K562 (cell line): ENCODE results near the gene PTAFR. TPM values are rescaled to one million over a fixed set of nuclear protein-coding genes. Genes with fewer than 3 reads are reported as not detected.

Source experiments
- ATAC-seq: fragments of 200-7000 bp; cut with Tn5 transposase; 3 replicates; pipeline ENCODE4 v1.9.1; 2020; ENCODE audit warnings: moderate library complexity
- BruUV-seq: library from RNA; stranded (reverse); fragments of 400-500 nt; replicated peaks from 2 replicates; lab custom pipeline; 2021; lab: Mats Ljungman, UMichigan
- CTCF ChIA-PET: fragments of 300-600 bp; formaldehyde crosslinking; extraction: SDS; loops from one replicate; lab custom pipeline; 2021; ENCODE audit warnings: low intra/inter-chr PET ratio; lab: Yijun Ruan, JAX
- POLR2A ChIA-PET: fragments of 300-600, 350-650 bp; sonication (Branson Sonifier 250); formaldehyde crosslinking; extraction: SDS; loops from one replicate; lab custom pipeline; 2021; ENCODE audit warnings: antibody characterized with exemption, inconsistent platforms; lab: Yijun Ruan, JAX
- DNase-seq, 4 experiments: peaks; one replicate each; pipeline versions ENCODE4 v3.0.0 to v3.0.0-alpha.2; 2011 to 2018; ENCODE audit warnings: low spot score in 3 of 4, mixed read lengths in 3 of 4; ENCODE audit errors: extremely low read depth in 1 of 4
- FAIRE-seq: peaks from 2 replicates; lab custom pipeline; 2011; peaks lifted over from hg19 to GRCh38; lab: Jason Lieb, UNC
- H2AFZ ChIP-seq: 2 replicates; pipeline ENCODE4 v1.6.0; 2011; ENCODE audit warnings: low read depth, low read length, control low read depth, inconsistent platforms
- H3K27ac ChIP-seq: fragments of 200-600 bp; 3 replicates; pipeline ENCODE4 v1.8.0; 2011; ENCODE audit warnings: low read depth, mild to moderate bottlenecking, control low read depth, inconsistent platforms, low read length, moderate library complexity, mixed read lengths; ENCODE audit errors: extremely low read depth
- H3K27me3 ChIP-seq, 2 experiments: fragments of 300-600 bp in 1 of 2; 2 replicates in 1 of 2; 3 replicates in 1 of 2; pipeline versions ENCODE4 v1.6.0 to v1.8.0; 2011; ENCODE audit warnings: inconsistent platforms in 2 of 2, low read length in 2 of 2, mild to moderate bottlenecking in 1 of 2, mixed read lengths in 1 of 2, moderate library complexity in 1 of 2; ENCODE audit not compliant: control insufficient read depth in 2 of 2, insufficient read depth in 2 of 2
- H3K36me3 ChIP-seq: fragments of 300-600 bp; 3 replicates; pipeline ENCODE4 v1.8.0; 2011; ENCODE audit warnings: mild to moderate bottlenecking, low read length, inconsistent platforms; ENCODE audit not compliant: control insufficient read depth, insufficient read depth
- H3K4me1 ChIP-seq, 2 experiments: fragments of 200-600 bp in 1 of 2; replicated peaks in 1 of 2; 2 replicates in 1 of 2; 3 replicates in 1 of 2; pipeline versions ENCODE4 v1.5.1 to v1.8.0; 2011; ENCODE audit warnings: inconsistent platforms in 2 of 2, low read length in 2 of 2, mild to moderate bottlenecking in 1 of 2, mixed read lengths in 1 of 2, moderate library complexity in 1 of 2; ENCODE audit not compliant: control insufficient read depth in 2 of 2, insufficient read depth in 2 of 2
- H3K4me2 ChIP-seq: 2 replicates; pipeline ENCODE4 v1.6.1; 2011; ENCODE audit warnings: low read length, control low read depth, inconsistent platforms, mixed read lengths; ENCODE audit not compliant: insufficient read depth
- H3K4me3 ChIP-seq: fragments of 200-600 bp; sonication (generic), shearing (Covaris generic); 2 replicates; pipeline ENCODE4 v1.5.1; 2016; ENCODE audit warnings: control low read depth, inconsistent platforms
- H3K79me2 ChIP-seq: fragments of 200-600 bp; 3 replicates; pipeline ENCODE4 v1.8.0; 2011; ENCODE audit warnings: low read length, inconsistent platforms; ENCODE audit not compliant: control insufficient read depth, insufficient read depth
- H3K9ac ChIP-seq, 2 experiments: 2 replicates each; pipeline versions ENCODE4 v1.6.0 to v1.6.1; 2011; ENCODE audit warnings: low read depth in 2 of 2, low read length in 2 of 2, control low read depth in 1 of 2, inconsistent platforms in 1 of 2, mild to moderate bottlenecking in 1 of 2, mixed read lengths in 1 of 2; ENCODE audit not compliant: insufficient read depth in 1 of 2
- H3K9me1 ChIP-seq: one replicate; pipeline ENCODE4 v1.6.0; 2011; ENCODE audit warnings: inconsistent platforms, mild to moderate bottlenecking, low read length, moderate library complexity; ENCODE audit not compliant: control insufficient read depth, insufficient read depth
- H3K9me3 ChIP-seq: replicated peaks from 2 replicates; pipeline ENCODE4 v1.5.1; 2011; ENCODE audit warnings: low read depth, low read length, inconsistent platforms; ENCODE audit not compliant: control insufficient read depth, insufficient read depth
- H4K20me1 ChIP-seq: replicated peaks from 2 replicates; pipeline ENCODE4 v1.6.1; 2011; ENCODE audit warnings: low read length, inconsistent platforms, mixed read lengths; ENCODE audit not compliant: control insufficient read depth, insufficient read depth
- ARID1B ChIP-seq: fragments of 450-650 bp; IDR thresholded peaks from 2 replicates; pipeline ENCODE4 v1.6.1; 2016; ENCODE audit warnings: antibody characterized with exemption, mild to moderate bottlenecking, inconsistent platforms
- E2F3 ChIP-seq: fragments of 250-450 bp; sonication (Bioruptor Pico); IDR thresholded peaks from 2 replicates; pipeline ENCODE4 v1.4.0; 2020; ENCODE audit warnings: mild to moderate bottlenecking
- FOS ChIP-seq: IDR thresholded peaks from 3 replicates; pipeline ENCODE4 v1.6.1; 2011; ENCODE audit not compliant: insufficient read length; ENCODE audit errors: extremely low read depth
- HDAC1 ChIP-seq, 2 experiments: fragments of 450-650 bp; IDR thresholded peaks; 2 replicates each; pipeline ENCODE4 v1.6.1; 2016 to 2017; ENCODE audit warnings: inconsistent platforms in 1 of 2, mild to moderate bottlenecking in 1 of 2, moderate library complexity in 1 of 2
- JUN ChIP-seq, 2 experiments: sonication (generic) in 1 of 2; formaldehyde crosslinking in 1 of 2; IDR thresholded peaks; 2 replicates each; pipeline versions ENCODE4 v1.6.1 to v1.8.0; 2012 to 2022; ENCODE audit warnings: borderline replicate concordance in 2 of 2, mild to moderate bottlenecking in 2 of 2, improper control_type of control experiment in 1 of 2, low read depth in 1 of 2, low read length in 1 of 2, missing genetic modification reagents in 1 of 2
- JUND ChIP-seq, 2 experiments: IDR thresholded peaks; 2 replicates in 1 of 2; 3 replicates in 1 of 2; pipeline ENCODE4 v1.6.1; 2011; ENCODE audit warnings: borderline replicate concordance in 2 of 2, low read depth in 2 of 2, low read length in 2 of 2, improper control_type of control experiment in 1 of 2, missing biosample characterization in 1 of 2, missing genetic modification characterization in 1 of 2, missing genetic modification reagents in 1 of 2
- NR2C2 ChIP-seq, 2 experiments: fragments of 200-800 bp in 1 of 2; sonication (Bioruptor generic) in 1 of 2; sonication (generic) in 1 of 2; formaldehyde crosslinking in 1 of 2; IDR thresholded peaks; 2 replicates each; pipeline versions ENCODE4 v1.6.1 to v1.8.0; 2016 to 2022; ENCODE audit warnings: mild to moderate bottlenecking in 1 of 2, missing compliant biosample characterization in 1 of 2, missing genetic modification characterization in 1 of 2, missing genetic modification reagents in 1 of 2
- RBM17 ChIP-seq: fragments of 200-400 bp; formaldehyde crosslinking; IDR thresholded peaks from 2 replicates; pipeline ENCODE4 v1.6.1; 2017; ENCODE audit warnings: low read depth, mild to moderate bottlenecking, low read length, borderline replicate concordance
- TEAD4 ChIP-seq, 2 experiments: sonication (generic) in 1 of 2; formaldehyde crosslinking in 1 of 2; IDR thresholded peaks; 2 replicates each; pipeline versions ENCODE4 v1.6.1 to v1.8.0; 2012 to 2022; ENCODE audit warnings: borderline replicate concordance in 1 of 2, inconsistent platforms in 1 of 2, low read length in 1 of 2, mild to moderate bottlenecking in 1 of 2, missing genetic modification reagents in 1 of 2
- YBX1 ChIP-seq: fragments of 450-650 bp; IDR thresholded peaks from 2 replicates; pipeline ENCODE4 v1.7.1; 2016; ENCODE audit warnings: mild to moderate bottlenecking
- ZC3H4 ChIP-seq: sonication (generic); formaldehyde crosslinking; IDR thresholded peaks from 2 replicates; pipeline ENCODE4 v1.9.0; 2021; ENCODE audit warnings: missing genetic modification reagents, borderline replicate concordance
- WGBS: fragments of 100-300 bp; shearing (Covaris generic); methylation state at CpG from one replicate; pipeline ENCODE4 v1.1.6; 2016; ENCODE audit warnings: low coverage, mixed read lengths; ENCODE audit not compliant: insufficient coverage; ENCODE audit errors: missing lambda C conversion rate; 5-methylcytosine and 5-hydroxymethylcytosine counted together
- in situ Hi-C: fragments of 300-500 bp; cut with MboI; formaldehyde crosslinking; loops from 4 replicates; pipeline ENCODE4 v1.15.0; 2018; ENCODE audit warnings: inconsistent platforms, mixed read lengths
- intact Hi-C: fragments of 100-400 bp; cut with micrococcal nuclease; formaldehyde crosslinking; loops from 2 replicates; pipeline ENCODE4 v1.14.2; 2022
- polyA plus RNA-seq, 8 experiments: library from polyadenylated mRNA; depleted of rRNA in 4 of 8; stranded (reverse) in 5 of 8; unstranded in 3 of 8; fragments of >200 nt; fragmentation: Nextera tagmentation in 2 of 8; fragmentation: Illumina TruSeq in 1 of 8; extraction: Ambion mirVana in 2 of 8; extraction: Trizol in 1 of 8; gene quantifications; 2 replicates each; pipeline versions ENCODE4 v1.2.1 to v1.2.3, GENCODE V29; 2011 to 2014; ENCODE audit warnings: inconsistent platforms in 1 of 8, missing spikeins in 1 of 8
- total RNA-seq, 7 experiments: library from RNA; depleted of rRNA in 6 of 7; stranded (reverse); fragments of >200 nt in 6 of 7; fragmentation: Illumina TruSeq in 2 of 7; extraction: Trizol in 2 of 7; gene quantifications; 2 replicates each; pipeline versions ENCODE4 v1.2.1 to v1.2.3, GENCODE V29; 2011 to 2021; ENCODE audit warnings: low replicate concordance in 1 of 7
- TF ChIP-seq, protein P1 (sequence below): sonication (generic); formaldehyde crosslinking; IDR thresholded peaks from 2 replicates; pipeline ENCODE4 v1.8.1; 2023; ENCODE audit warnings: missing genetic modification reagents, mild to moderate bottlenecking, borderline replicate concordance

PTAFR gene
- total and polyA plus RNA-seq, 9 of the 15 experiments (the other 6 are each of a cell fraction or from before 2014, with no cell fraction given) = 0.15 to 0.55 (median 0.40) TPM; not detected in 1

DNA sequence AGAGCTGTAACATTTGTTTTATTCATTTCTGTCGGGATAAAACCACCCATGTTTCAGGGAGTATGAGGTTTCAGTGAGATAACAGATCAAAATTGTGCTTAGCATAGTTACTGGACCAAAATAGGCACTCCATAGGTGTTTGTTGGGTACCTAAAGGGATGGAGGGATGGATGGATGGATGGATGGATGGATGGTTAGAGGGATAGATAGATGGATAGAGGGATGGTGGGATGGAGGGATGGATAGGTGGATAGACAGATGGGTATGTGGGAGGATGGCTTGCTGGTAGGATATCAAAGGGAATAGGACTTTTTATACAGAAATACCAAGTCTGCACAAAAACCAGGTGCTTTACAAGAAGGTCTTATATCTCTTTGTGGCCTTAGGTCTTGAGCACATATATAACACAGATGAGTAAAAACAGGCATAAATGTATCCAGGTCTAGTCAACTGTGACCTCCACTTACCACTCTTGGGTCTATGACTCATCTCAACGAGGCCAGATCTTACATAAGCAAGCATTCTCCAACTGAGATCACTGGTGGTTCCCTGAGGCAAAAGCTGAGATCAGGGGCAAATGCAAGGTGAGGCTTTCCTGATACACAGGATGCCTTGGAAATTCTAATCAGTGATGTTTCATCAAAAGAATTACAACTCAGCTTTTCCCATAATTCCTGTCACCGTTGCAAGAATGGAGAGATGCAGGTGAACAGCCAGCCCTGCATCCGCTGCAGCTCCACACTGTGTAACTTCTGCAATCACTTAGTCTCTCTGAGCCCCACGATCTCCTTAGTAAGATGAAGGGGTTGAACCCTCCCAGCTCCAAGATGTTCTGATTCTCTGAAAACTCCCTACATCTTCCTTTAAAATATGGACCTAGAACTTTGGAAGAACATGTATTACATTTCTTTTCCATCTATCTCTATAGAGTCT is 32.0 kb downstream of the PTAFR start:
- peak; percentile 63 for FAIRE-seq
- Histone ChIP-seq H2AFZ (no peak overlapping the region; the same call in 1 of the 2 replicates), H3K4me3 (no peak overlapping the region), H3K79me2 (no peaks in the 10 kb centered on the region), H3K27me3 (no peaks in the 10 kb centered on the region), H4K20me1 (no peaks in the 10 kb centered on the region), H3K27ac (no peak overlapping the region), H3K4me2 (no peak overlapping the region), H3K36me3 (no peaks in the 10 kb centered on the region), H3K4me1 (peaks cover 18 to 30% of the 10 kb centered on the region in 2 experiments; a peak in 4 of 5 replicates), H3K9me3 (no peaks in the 10 kb centered on the region), H3K9me1 (peaks cover 4% of the 10 kb centered on the region), H3K9ac (no peak overlapping the region; a peak in 1 of 4 replicates)
- CTCF ChIA-PET = no interaction called here
- POLR2A ChIA-PET = interaction anchor here (0.5 to 1.1 kb wide), 2 partner anchors 9 to 304 kb away, joined by 3 to 4 read pairs; no protein-coding TSS in a partner anchor
- BruUV-seq = no TSS peak
- intact Hi-C loops = no loop called here
- DNase-seq = peak; percentile 36 to 54 (median 48)
- 22% methylated on average over 5 of the region's 5 CpGs for WGBS
- in situ Hi-C loops = no loop called here
- ATAC-seq = no peak
- TF ChIP-seq, protein P1, sequence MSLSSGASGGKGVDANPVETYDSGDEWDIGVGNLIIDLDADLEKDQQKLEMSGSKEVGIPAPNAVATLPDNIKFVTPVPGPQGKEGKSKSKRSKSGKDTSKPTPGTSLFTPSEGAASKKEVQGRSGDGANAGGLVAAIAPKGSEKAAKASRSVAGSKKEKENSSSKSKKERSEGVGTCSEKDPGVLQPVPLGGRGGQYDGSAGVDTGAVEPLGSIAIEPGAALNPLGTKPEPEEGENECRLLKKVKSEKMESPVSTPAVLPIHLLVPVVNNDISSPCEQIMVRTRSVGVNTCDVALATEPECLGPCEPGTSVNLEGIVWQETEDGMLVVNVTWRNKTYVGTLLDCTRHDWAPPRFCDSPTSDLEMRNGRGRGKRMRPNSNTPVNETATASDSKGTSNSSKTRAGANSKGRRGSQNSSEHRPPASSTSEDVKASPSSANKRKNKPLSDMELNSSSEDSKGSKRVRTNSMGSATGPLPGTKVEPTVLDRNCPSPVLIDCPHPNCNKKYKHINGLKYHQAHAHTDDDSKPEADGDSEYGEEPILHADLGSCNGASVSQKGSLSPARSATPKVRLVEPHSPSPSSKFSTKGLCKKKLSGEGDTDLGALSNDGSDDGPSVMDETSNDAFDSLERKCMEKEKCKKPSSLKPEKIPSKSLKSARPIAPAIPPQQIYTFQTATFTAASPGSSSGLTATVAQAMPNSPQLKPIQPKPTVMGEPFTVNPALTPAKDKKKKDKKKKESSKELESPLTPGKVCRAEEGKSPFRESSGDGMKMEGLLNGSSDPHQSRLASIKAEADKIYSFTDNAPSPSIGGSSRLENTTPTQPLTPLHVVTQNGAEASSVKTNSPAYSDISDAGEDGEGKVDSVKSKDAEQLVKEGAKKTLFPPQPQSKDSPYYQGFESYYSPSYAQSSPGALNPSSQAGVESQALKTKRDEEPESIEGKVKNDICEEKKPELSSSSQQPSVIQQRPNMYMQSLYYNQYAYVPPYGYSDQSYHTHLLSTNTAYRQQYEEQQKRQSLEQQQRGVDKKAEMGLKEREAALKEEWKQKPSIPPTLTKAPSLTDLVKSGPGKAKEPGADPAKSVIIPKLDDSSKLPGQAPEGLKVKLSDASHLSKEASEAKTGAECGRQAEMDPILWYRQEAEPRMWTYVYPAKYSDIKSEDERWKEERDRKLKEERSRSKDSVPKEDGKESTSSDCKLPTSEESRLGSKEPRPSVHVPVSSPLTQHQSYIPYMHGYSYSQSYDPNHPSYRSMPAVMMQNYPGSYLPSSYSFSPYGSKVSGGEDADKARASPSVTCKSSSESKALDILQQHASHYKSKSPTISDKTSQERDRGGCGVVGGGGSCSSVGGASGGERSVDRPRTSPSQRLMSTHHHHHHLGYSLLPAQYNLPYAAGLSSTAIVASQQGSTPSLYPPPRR = peak; percentile 72; the same call in 1 of the 2 replicates
- TF ChIP-seq JUND (IDR thresholded peaks at IDR 0.05; ENCODE audit: borderline replicate concordance, low read depth, low read length) (peak; percentile 95), JUND (tag; IDR thresholded peaks at IDR 0.05; ENCODE audit: borderline replicate concordance, low read depth, low read length) (peak; percentile 90; the same call in 2 of the 3 replicates), FOS (peak; percentile 58), E2F3 (CRISPR knock-in tag) (no peak), YBX1 (0 out of 2 replicates have a peak, but pooled peaks have one; percentile 64), ZC3H4 (no peak), RBM17 (no peak), JUN (IDR thresholded peaks at IDR 0.05; ENCODE audit: borderline replicate concordance, low read depth, low read length) (peak; percentile 91), JUN (CRISPR knock-in tag; IDR thresholded peaks at IDR 0.05; ENCODE audit: borderline replicate concordance) (no peak), ARID1B (peak; percentile 54; the same call in 1 of the 2 replicates), TEAD4 (IDR thresholded peaks at IDR 0.05; ENCODE audit: low read length) (peak; percentile 28; the same call in 1 of the 2 replicates), TEAD4 (CRISPR knock-in tag; IDR thresholded peaks at IDR 0.05; ENCODE audit: borderline replicate concordance) (no peak), HDAC1 (IDR thresholded peaks at IDR 0.05) (peak in 1 of 2 experiments; percentile 33; a peak in 1 of 4 replicates), NR2C2 (CRISPR knock-in tag; IDR thresholded peaks at IDR 0.05) (no peak), NR2C2 (tag; IDR thresholded peaks at IDR 0.05) (peak; percentile 22; the same call in 1 of the 2 replicates)
